ENCODE results near the gene ABCC11. TPM values are rescaled to one million over a fixed set of nuclear protein-coding genes. Genes with fewer than 3 reads are reported as not detected.

Gene ABCC11
- total RNA-seq, 4 donors from 2014 or later: 0.09 to 0.57 (median 0.19) TPM; not detected in 1

Other genes with a start within 250 kb of the ABCC11 start
- not detected for gene ABCC12, start 91.5 kb downstream of the ABCC11 start, total RNA-seq
- 10 to 100 TPM; 30.9 to 57.2 (median 40.3) TPM for gene LONP2, start 3.2 kb downstream of the ABCC11 start, total RNA-seq
- gene SIAH1, start 137.9 kb upstream of the ABCC11 start, total RNA-seq: 10 to 100 TPM; 13.1 to 24.4 (median 16.5) TPM